ENCODE results near the gene ENOSF1. TPM values are rescaled to one million over a fixed set of nuclear protein-coding genes. Genes with fewer than 3 reads are reported as not detected.
"Not testable (repeated sequence)": the region's sequence is repeated elsewhere in the genome, so short reads cannot be mapped to it uniquely, and the experiment has no call there.

ENOSF1 gene, protein sequence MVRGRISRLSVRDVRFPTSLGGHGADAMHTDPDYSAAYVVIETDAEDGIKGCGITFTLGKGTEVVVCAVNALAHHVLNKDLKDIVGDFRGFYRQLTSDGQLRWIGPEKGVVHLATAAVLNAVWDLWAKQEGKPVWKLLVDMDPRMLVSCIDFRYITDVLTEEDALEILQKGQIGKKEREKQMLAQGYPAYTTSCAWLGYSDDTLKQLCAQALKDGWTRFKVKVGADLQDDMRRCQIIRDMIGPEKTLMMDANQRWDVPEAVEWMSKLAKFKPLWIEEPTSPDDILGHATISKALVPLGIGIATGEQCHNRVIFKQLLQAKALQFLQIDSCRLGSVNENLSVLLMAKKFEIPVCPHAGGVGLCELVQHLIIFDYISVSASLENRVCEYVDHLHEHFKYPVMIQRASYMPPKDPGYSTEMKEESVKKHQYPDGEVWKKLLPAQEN
- total RNA-seq = 10 to 100 TPM; 36.2 to 42.4 (median 38.6) TPM

DNA sequence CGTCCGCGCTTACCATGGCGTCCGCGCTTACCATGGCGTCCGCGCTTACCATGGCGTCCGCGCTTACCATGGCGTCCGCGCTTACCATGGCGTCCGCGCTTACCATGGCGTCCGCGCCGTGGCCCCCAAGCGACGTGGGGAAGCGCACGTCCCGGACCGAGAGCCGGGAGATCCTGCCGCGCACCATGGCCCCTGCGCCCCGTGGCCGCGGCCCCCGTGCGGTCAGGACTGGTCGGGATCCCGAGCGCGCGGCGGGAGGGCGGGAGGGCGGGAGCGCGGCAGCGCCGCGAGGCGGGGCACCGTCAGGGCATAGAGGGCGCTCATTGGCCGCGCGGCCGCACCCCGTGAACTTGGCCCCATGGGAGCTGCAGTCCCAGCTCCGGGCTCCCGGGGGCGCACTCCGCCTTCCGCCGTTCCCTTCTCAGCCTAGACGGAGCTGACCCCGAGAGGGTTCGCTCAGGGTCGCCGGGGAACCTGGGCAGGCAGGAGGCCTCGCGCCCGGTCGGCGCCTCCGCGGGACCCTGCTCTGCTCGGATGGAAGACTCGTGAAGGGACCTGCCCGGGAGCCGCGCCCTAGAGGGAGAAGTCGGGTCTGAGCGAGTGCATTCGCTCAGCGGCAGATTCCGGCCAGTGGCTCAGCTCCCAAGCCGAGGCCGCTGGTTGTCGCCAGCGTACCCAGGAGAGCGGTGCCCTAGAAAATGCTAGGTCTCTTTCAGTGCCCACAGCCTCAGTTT lies at the start of gene ENOSF1:
Gene ENOSF1 (minus strand): TSS at position 230 of the 734 bp plus-strand sequence. CDS start 43 bp downstream, at position 187.
- intact Hi-C loops (cut with DNase I; ENCODE audit: low total_unique reads) = loop anchor here (10.0 kb wide), 1 partner anchor 122 kb away; no protein-coding TSS in a partner anchor
- peak; percentile 83 to 97 for DNase-seq (ENCODE audit: low spot score in 2 of 2)
- WGBS, 2 donors = 4 to 18% methylated on average over 39 to 76 of the region's 91 CpGs
- TF ChIP-seq, protein P1, sequence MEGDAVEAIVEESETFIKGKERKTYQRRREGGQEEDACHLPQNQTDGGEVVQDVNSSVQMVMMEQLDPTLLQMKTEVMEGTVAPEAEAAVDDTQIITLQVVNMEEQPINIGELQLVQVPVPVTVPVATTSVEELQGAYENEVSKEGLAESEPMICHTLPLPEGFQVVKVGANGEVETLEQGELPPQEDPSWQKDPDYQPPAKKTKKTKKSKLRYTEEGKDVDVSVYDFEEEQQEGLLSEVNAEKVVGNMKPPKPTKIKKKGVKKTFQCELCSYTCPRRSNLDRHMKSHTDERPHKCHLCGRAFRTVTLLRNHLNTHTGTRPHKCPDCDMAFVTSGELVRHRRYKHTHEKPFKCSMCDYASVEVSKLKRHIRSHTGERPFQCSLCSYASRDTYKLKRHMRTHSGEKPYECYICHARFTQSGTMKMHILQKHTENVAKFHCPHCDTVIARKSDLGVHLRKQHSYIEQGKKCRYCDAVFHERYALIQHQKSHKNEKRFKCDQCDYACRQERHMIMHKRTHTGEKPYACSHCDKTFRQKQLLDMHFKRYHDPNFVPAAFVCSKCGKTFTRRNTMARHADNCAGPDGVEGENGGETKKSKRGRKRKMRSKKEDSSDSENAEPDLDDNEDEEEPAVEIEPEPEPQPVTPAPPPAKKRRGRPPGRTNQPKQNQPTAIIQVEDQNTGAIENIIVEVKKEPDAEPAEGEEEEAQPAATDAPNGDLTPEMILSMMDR (IDR thresholded peaks at IDR 0.05) = no peak
- no peak for TF ChIP-seq POLR2A (IDR thresholded peaks at IDR 0.05)
- H3K4me3 ChIP-seq (ENCODE audit: low read depth, poor library complexity, severe bottlenecking) = peak within 1 kb of the TSS; percentile 54

DNA sequence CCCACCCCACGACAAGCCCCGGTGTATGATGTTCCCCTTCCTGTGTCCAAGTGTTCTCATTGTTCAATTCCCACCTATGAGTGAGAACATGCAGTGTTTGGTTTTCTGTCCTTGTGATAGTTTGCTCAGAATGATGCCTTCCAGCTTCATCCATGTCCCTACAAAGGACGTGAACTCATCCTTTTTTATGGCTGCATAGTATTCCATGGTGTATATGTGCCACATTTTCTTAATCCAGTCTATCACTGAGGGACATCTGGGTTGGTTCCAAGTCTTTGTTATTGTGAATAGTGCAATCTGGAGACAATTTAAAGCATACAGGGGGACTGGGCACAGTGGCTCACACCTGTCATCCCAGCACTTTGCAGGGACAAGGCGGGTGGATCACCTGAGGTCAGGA lies 47.4 kb upstream of the ENOSF1 start:
- intact Hi-C loops (cut with DNase I; ENCODE audit: low total_unique reads); DNase-seq (ENCODE audit: low spot score in 2 of 2); H3K4me3 ChIP-seq (ENCODE audit: low read depth, poor library complexity, severe bottlenecking): not testable (repeated sequence)
- 98 to 100% methylated on average over 4 of the region's 4 CpGs for WGBS, 2 donors

DNA sequence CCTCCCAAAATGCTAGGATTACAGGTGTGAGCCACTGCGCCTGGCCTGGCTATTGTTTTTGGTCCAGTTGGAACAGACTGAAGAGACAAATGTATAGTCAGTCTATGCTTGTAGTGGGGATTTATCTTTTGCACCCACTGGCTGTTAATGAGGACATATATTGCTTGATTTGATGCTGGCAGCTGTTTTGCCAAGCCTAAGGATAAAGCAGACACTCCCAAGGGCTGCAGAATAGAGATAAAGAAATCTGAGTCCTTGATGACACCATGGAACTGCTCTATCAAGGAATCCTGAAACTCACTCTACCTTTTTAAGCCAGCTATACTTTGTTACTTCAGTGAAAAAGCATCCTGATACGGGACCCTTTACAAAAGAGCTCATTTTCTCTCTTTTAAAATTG lies 43.1 kb upstream of the ENOSF1 start:
- intact Hi-C loops (cut with DNase I; ENCODE audit: low total_unique reads) = no loop called here
- no peak overlapping the region for H3K4me3 ChIP-seq (ENCODE audit: low read depth, poor library complexity, severe bottlenecking)
- WGBS, 2 donors = 71 to 73% methylated on average over 2 of the region's 2 CpGs
- TF ChIP-seq, protein P1 (IDR thresholded peaks at IDR 0.05) = no peak
- no peak for TF ChIP-seq POLR2A (IDR thresholded peaks at IDR 0.05)
- DNase-seq (ENCODE audit: low spot score in 2 of 2) = no peak

DNA sequence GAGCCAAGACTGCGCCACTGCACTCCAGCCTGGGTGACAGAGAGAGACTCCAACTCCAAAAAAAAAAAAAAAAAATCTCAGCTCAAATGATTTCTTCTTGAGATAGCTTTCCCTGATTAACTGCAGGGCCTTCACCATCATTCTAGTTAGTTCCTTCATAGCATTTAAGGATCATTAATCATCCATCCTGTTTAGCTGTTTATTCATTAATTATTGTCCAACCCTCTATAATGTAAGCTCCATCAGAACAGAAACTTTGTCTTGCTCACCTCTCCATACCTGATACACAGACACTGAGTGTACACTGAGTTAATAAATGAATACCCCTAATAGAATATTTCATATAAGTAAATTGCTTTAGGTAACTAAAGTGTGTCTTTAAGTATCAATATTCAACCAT lies 42.2 kb upstream of the ENOSF1 start:
- 100% methylated on average over 1 of the region's 1 CpG for WGBS, 2 donors
- H3K4me3 ChIP-seq (ENCODE audit: low read depth, poor library complexity, severe bottlenecking) = no peak overlapping the region
- no peak for DNase-seq (ENCODE audit: low spot score in 2 of 2)
- TF ChIP-seq, protein P1 (IDR thresholded peaks at IDR 0.05) = no peak
- TF ChIP-seq POLR2A (IDR thresholded peaks at IDR 0.05) = no peak
- intact Hi-C loops (cut with DNase I; ENCODE audit: low total_unique reads) = no loop called here

DNA sequence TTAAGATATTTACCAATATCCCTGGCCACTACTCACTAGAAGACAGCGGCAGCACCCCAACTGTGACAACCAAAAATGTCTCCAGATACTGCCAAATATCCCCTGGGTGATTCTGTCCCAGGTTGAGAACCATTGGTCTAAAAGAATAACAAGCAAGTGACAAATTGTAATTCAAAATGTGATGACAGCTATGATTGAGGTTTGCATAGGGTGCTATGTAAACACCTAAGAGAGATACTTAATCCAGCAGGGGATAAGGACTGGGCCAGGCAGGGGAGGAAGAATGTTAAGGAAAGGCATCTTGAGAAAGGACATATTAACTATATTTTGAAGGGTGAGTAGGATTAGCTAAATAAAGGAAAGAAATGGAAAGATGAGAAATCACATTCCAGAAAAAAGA lies 38.0 kb upstream of the ENOSF1 start:
- TF ChIP-seq, protein P1 (IDR thresholded peaks at IDR 0.05) = no peak
- no peak for TF ChIP-seq POLR2A (IDR thresholded peaks at IDR 0.05)
- 100% methylated on average over 1 of the region's 1 CpG for WGBS, 2 donors
- intact Hi-C loops (cut with DNase I; ENCODE audit: low total_unique reads) = no loop called here
- H3K4me3 ChIP-seq (ENCODE audit: low read depth, poor library complexity, severe bottlenecking) = no peak overlapping the region
- DNase-seq (ENCODE audit: low spot score in 2 of 2) = no peak
